ENCODE measurements around the gene LSS. TPM values are rescaled to one million over a fixed set of nuclear protein-coding genes. Genes with fewer than 3 reads are reported as not detected.

The LSS gene
- total and polyA plus RNA-seq, 2 of the 8 experiments (the other 6 are each of a cell fraction or from before 2014, with no cell fraction given) = 96.1 to 123 TPM

DNA sequence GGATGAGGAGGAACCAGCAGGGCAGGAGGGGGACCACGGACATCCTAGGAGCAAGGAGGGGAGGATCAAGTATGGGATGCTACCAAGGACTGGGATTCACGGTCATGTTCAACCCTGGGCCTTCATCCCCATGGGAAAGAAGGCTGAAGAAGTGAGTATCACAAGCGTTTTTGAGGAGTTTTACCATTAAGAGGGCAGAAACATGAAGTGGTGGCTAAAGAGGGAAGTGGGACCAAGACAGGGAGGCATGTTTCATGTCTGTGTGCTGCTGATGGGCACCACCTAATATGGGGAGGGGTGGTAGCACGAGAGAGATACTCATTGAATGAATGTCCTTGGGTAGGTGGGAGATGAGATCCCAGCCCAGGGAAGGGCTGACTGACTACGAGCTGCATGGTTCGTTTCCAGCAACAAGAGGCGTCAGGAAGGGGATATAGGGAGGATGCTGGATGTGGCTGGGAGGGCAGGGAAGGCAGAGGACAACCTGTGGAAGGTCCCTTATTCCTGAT, 11.3 kb upstream of the LSS start:
- H3K79me1 ChIP-seq (ENCODE audit: low read depth, low read length) = peaks cover 5% of the 10 kb centered on the region; the same call in 1 of the 2 replicates
- no peak overlapping the region for H3K23ac ChIP-seq (ENCODE audit: insufficient read length)
- H4K91ac ChIP-seq (replicated peaks; ENCODE audit: insufficient read length, low read length) = no peak overlapping the region
- H2BK15ac ChIP-seq (ENCODE audit: low read length) = no peak overlapping the region
- DNase-seq (ENCODE audit: low read depth in 1 of 2, low spot score in 2 of 2) (no peak), FAIRE-seq (no peak)
- WGBS, 2 experiments (ENCODE audit: extremely low coverage in 1 of 2, insufficient coverage in 1 of 2, insufficient read length in 1 of 2, insufficient replicate concordance in 2 of 2, low coverage in 1 of 2, low lambda C conversion rate in 2 of 2, missing lambda C conversion rate in 1 of 2) = 94% methylated on average over 7 of the region's 7 CpGs; no CpG with 5 or more reads in 1 of the 2 experiments
- no peak overlapping the region for H2AFZ ChIP-seq (ENCODE audit: low read length)
- no peak overlapping the region for H4K8ac ChIP-seq (ENCODE audit: extremely low read depth, insufficient read depth, low read length)
- no peak overlapping the region for H3K56ac ChIP-seq (replicated peaks; ENCODE audit: insufficient read length, low read depth, low read length)
- H3K18ac ChIP-seq (ENCODE audit: extremely low read depth, low read length) = no peak overlapping the region
- ChIA-PET CTCF (ENCODE audit: partially characterized antibody) (interaction anchor here (1.1 to 1.7 kb wide), 2 partner anchors 8 to 10 kb away, joined by 4 read pairs; no protein-coding TSS in a partner anchor), POLR2A (ENCODE audit: partially characterized antibody) (interaction anchor here (1.0 to 2.7 kb wide), 3 partner anchors 10 to 50 kb away, joined by 5 to 9 read pairs (median 8); partner anchors contain the start of gene LSS)
- no peaks in the 10 kb centered on the region for H3K79me2 ChIP-seq (ENCODE audit: control insufficient read depth in 1 of 2, insufficient read depth in 2 of 2, low read length in 2 of 2)
- H3K9me3 ChIP-seq (ENCODE audit: insufficient read depth in 2 of 2, low read depth in 1 of 2, low read length in 1 of 2) = no peaks in the 10 kb centered on the region; a peak in 1 of 4 replicates
- H3K4ac ChIP-seq (replicated peaks; ENCODE audit: insufficient read length, low read depth, low read length) = no peak overlapping the region
- H3K9ac ChIP-seq (replicated peaks in 1 of 4; ENCODE audit: extremely low read depth in 1 of 4, low read depth in 3 of 4, low read length in 3 of 4) = no peak overlapping the region; a peak in 1 of 7 replicates
- peaks cover 5 to 6% of the 10 kb centered on the region in 2 experiments for H4K20me1 ChIP-seq (replicated peaks in 1 of 2; ENCODE audit: control insufficient read depth in 1 of 2, insufficient read depth in 2 of 2, low read length in 2 of 2)
- TF ChIP-seq POLR2A (IDR thresholded peaks at IDR 0.05; ENCODE audit: control extremely low read depth in 1 of 2, low read depth in 2 of 2, low read length in 2 of 2) = no peak
- TF ChIP-seq RFX5 (IDR thresholded peaks at IDR 0.05; ENCODE audit: borderline replicate concordance, low read depth, low read length) = no peak
- no peak for TF ChIP-seq SP1 (IDR thresholded peaks at IDR 0.05; ENCODE audit: low read depth, low read length)
- no peak for TF ChIP-seq RBBP5 (IDR thresholded peaks at IDR 0.05; ENCODE audit: borderline replicate concordance, low read depth, low read length)
- TF ChIP-seq CHD1 (IDR thresholded peaks at IDR 0.05; ENCODE audit: low read depth, low read length) = no peak
- H3K36me3 ChIP-seq (ENCODE audit: control insufficient read depth in 2 of 4, insufficient read depth in 4 of 4, low read length in 3 of 4) = peaks cover 30 to 92% (median 74%) of the 10 kb centered on the region in 4 experiments
- no peak overlapping the region for H2BK5ac ChIP-seq (ENCODE audit: low read depth, low read length)
- H3K27me3 ChIP-seq (replicated peaks in 1 of 4; ENCODE audit: control insufficient read depth in 3 of 4, extremely low read depth in 1 of 4, insufficient read depth in 3 of 4, low read length in 3 of 4) = no peaks in the 10 kb centered on the region
- no peak overlapping the region for H2AK5ac ChIP-seq (ENCODE audit: low read depth, low read length)
- no peak overlapping the region for H2BK120ac ChIP-seq (replicated peaks; ENCODE audit: low read depth, low read length)
- no peak overlapping the region for H2BK20ac ChIP-seq (ENCODE audit: low read length)
- no peak overlapping the region for H3K4me3 ChIP-seq (ENCODE audit: extremely low read depth in 1 of 4, insufficient read depth in 2 of 4, low read depth in 3 of 4, low read length in 4 of 4)
- no peak overlapping the region for H3K4me2 ChIP-seq (ENCODE audit: insufficient read depth in 1 of 2, low read depth in 2 of 2, low read length in 2 of 2)
- H3K4me1 ChIP-seq (replicated peaks in 1 of 4; ENCODE audit: control insufficient read depth in 3 of 4, insufficient read depth in 4 of 4, low read length in 3 of 4) = no peaks in the 10 kb centered on the region
- H3K14ac ChIP-seq (ENCODE audit: insufficient read length) = no peak overlapping the region
- no peak overlapping the region for H4K5ac ChIP-seq (ENCODE audit: insufficient read length, low read depth, low read length)
- no peak overlapping the region for H2BK12ac ChIP-seq (ENCODE audit: low read depth, low read length)
- no peaks in the 10 kb centered on the region for H3K23me2 ChIP-seq (ENCODE audit: low read depth, low read length)
- no peak overlapping the region for H3K27ac ChIP-seq (ENCODE audit: low read depth, low read length)

Measured in H1 (cell line).